ENCODE measurements around the gene EIF4EBP2.

- no peak for TF ChIP-seq CAMTA2 (CRISPR knock-in tag; IDR thresholded peaks at IDR 0.05; ENCODE audit: borderline replicate concordance)
- no peak for TF ChIP-seq KAT2B (IDR thresholded peaks at IDR 0.05; ENCODE audit: borderline replicate concordance, low read depth, low read length)
- no peak for TF ChIP-seq CTCF (CRISPR knock-in tag; IDR thresholded peaks at IDR 0.05)
- TF ChIP-seq ZBTB7A (CRISPR knock-in tag; IDR thresholded peaks at IDR 0.05) = no peak
- TF ChIP-seq POLR2A (IDR thresholded peaks at IDR 0.05; ENCODE audit: insufficient read depth in 1 of 2, low read depth in 2 of 2, low read length in 2 of 2) = no peak
- no peak for TF ChIP-seq NR2F2 (IDR thresholded peaks at IDR 0.05; ENCODE audit: borderline replicate concordance, low read depth)
- no peak for TF ChIP-seq EP300 (IDR thresholded peaks at IDR 0.05; ENCODE audit: low read depth in 2 of 2, low read length in 2 of 2)
- TF ChIP-seq EP300 (CRISPR knock-in tag; IDR thresholded peaks at IDR 0.05; ENCODE audit: borderline replicate concordance) = no peak
- no peak for TF ChIP-seq ISL2 (CRISPR knock-in tag; IDR thresholded peaks at IDR 0.05)
- TF ChIP-seq BCLAF1 (IDR thresholded peaks at IDR 0.05) = no peak
Measured at GRCh38 chr10:70477661-70478162, 73.8 kb downstream of the EIF4EBP2 start.
